AG20443 (cell line): Measurements from ENCODE around the gene KLK15.
"Not testable (repeated sequence)": the region's sequence is repeated elsewhere in the genome, so short reads cannot be mapped to it uniquely, and the experiment has no call there.

ENCODE experiments used
- DNase-seq: peaks from one replicate; pipeline ENCODE4 v3.0.0; 2012; ENCODE audit warnings: low spot score, mixed read lengths

KLK15 gene

GRCh38 chr19:50821248-50821612 is 12.1 kb downstream of the KLK15 start:
- DNase-seq, result no peak

- DNase-seq, result no peak
Observed at GRCh38 chr19:50820549-50821247, 12.7 kb downstream of the KLK15 start.

DNA sequence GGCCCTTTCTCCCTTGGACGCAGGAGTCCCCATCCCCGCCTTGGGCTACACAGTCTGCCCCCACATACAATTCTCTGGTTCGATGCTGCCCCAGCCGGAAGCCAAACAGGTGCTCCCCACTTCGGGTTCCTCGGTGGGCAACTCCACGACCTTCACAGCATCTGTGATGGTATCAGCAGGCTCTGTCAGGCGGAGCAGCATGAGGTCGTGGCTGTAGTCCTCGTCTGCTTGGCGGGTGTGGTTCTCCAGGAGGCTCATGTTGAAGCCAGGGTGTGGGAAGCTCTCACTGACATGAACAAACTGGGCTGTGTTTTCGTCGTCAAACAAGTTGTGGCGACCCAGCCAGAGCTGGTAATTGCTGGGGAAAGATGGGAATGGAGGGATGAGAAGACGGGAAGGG is 13.3 kb downstream of the KLK15 start:
- DNase-seq, result no peak

GRCh38 chr19:50819636-50820035 is 13.7 kb downstream of the KLK15 start:
- no peak for DNase-seq

DNA sequence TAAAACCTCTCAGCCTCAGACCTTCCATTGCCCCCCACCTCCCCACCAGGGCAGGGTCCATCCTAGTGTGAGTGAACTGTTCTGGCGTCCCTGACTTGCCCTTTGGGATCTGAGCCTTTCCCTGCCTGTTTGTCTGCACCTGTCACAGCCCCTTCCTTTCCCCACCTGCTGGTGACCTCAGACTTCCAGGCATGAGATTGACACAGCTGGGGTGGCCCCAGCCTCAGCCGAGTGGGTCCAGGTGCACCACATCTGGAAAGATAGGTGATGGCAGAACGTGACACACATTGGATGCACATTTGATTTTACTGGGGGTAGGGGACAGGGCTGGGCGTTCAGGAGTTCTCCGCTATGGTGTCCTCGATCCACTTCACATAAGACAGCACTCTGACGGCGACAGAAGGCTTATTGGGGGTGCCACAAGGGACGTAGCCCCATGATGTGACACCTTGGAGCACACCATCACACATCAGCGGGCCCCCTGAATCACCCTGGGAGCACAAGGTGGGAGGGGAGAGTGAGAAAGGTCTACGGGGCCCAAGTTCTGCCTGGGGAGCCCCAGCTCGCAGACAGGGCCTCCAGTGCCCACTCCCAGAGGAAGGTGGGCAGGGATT is 14.4 kb downstream of the KLK15 start:
- DNase-seq, result no peak

DNA sequence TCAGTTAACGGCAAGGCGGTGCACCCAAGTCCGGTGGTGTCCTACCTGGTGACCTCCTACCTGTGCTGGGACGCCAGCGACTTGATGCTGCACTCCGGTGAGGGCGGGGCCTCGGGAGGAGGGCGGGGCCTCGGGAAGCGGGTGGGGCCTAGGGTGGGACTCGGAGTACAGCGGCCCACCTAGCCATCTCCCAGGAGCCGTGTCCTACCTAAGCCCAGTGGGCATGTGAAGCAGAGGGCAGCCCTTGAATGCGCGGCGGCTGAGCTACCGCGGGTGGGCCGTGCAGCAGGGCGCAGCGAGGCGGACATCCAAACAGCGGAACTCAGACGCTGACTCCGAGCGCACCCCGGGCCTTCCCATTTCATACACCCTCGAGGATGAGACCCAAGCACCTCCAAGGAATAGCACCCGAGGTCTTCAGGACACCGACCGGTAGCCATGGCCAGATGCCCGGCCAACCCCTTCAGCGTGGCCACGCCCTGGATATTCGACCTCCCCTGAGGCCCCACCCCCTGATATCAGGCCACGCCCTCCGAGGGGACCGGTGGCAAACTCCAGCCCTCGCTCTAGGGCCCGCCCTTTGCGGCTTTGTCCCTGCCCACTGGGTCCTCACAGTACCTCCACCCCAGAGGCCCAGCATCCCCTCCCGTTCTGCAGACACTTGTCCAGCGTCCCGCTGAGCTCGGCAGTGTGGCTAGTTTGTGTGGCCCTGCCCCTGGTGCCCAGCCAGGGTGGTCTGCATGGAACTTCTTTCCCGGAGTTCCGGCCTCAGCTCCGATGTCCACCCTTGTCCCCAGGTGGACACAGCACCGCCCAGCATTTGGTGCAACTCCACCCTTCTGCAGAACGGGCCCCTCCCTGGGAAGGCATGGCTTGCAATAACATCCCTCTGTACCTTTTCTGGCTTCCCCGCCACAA is 15.2 kb downstream of the KLK15 start:
- DNase-seq, result peak; percentile 67

GRCh38 chr19:50815439-50815838 is 17.9 kb downstream of the KLK15 start:
- no peak for DNase-seq

DNA sequence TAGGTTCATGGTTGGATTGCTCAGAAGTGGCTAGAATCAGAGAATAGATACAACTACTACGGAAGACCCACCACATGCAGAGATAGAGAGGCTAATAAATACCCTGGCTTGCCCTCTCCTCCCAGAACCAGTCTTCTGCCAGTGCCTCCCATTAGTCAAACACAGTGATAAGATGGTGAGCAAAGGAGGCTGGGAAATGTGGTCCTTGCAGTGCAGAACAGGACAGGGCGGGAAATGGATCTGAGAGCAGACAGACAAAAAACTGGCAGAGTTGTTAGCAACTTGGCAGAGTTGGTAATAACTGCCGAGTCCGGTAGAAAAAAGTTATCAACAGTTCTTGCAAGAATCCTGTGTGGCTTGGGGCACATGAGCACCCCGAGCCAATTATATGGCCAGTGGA is 18.5 kb downstream of the KLK15 start:
- DNase-seq, result no peak

- DNase-seq, result no peak
Observed at GRCh38 chr19:50812474-50812873, 20.9 kb downstream of the KLK15 start.

DNA sequence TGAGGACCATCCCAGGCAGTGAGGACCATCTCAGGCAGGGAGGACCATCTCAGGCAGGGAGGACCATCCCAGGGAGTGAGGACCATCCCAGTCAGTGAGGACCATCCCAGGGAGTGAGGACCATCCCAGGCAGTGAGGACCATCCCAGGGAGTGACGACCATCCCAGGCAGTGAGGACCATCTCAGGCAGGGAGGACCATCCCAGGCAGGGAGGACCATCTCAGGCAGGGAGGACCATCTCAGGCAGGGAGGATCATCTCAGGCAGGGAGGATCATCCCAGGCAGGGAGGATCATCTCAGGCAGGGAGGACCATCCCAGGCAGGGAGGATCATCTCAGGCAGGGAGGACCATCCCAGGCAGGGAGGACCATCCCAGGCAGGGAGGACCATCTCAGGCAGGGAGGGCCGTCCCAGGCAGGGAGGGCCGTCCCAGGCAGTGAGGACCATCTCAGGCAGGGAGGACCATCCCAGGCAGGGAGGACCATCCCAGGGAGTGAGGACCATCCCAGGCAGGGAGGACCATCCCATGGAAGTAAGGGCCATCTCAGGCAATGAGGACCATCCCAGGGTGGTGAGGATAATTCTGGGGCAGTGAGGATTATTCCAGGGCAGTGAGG is 21.6 kb downstream of the KLK15 start:
- DNase-seq, result not testable (repeated sequence)

- no peak for DNase-seq
Observed at GRCh38 chr19:50808856-50809255, 24.5 kb downstream of the KLK15 start.

DNA sequence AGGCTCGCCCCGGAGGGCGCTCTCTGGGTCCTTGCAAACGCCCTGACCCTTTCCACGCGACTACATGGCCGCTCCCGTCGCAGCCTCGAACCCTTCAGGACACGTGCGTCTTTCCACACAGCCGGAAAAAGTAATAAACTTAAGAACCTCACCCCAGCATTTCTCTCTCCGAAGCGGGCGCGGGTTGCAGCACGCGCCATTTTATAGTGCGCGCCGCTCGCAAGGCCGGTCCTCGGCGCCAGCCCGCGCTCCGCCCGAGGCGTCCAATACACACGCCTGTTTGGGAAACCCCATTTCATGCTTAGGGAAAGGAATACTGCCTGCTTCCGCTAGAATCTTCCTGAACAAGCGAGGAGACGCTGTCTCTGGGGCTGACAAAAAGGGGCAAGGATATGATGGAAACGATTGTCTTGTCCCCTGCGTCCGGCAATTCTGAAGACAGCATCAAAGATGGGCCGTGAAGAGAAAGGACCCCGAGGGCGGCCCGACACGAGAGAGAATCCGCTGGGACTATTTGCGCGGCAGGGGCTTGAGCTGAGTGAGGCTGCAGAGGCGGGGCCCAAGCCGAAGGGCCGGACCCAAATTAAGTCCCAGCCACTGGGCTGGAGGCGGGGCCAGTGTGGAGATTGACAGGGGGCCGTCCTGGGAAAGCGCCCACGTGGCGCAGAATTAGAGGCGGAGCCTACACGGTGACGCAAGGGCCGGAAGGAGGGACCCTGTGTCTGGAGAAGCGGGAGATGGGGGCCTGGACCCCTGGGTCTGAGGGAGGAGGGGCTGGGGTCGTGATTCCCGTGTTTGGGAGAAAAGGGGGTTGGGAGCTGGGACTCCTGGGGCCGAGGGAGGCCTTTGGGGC is 28.7 kb downstream of the KLK15 start:
- peak; percentile 99 for DNase-seq

DNA sequence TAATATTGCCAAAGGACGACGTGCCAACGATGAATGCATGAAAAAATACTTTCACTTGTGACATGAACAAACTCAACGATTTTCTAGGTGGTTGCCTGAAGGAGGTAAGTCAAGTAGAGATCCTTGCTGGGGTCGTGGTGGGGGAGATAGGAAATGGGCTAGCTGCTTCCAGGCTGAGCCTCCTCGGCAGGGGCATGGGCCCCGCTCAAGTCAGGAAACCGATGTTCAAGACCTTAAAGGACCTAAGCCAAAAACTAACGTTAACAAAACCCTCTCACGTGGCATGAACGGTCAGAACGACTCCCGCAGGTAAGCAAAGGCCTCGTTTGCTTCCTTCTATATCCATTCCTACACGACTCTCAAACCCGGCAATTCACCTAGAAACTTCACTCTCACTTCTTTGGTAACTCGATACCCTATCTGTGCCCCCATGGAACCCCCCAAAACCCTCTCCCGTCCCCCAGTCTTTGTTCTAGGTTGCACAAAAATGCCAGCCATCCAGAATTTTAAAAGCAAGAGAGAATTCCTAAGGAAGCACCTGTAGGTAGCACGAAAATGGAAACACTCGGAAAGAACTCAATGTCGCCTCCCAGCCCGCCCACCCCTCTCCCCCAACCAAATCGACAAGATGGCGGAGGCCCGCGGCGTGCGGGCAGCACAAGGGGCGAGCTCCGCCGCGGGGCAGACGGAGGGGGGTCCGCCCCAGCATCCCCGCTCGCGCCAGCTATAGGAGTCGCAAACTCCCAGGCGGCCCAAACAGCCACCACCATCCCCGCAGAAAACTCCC is 29.5 kb downstream of the KLK15 start:
- peak; percentile 39 for DNase-seq

GRCh38 chr19:50801107-50801506 is 32.3 kb downstream of the KLK15 start:
- DNase-seq, result no peak

- DNase-seq, result no peak
Observed at GRCh38 chr19:50799547-50799851, 33.9 kb downstream of the KLK15 start.

- DNase-seq, result no peak
Observed at GRCh38 chr19:50798659-50799546, 34.5 kb downstream of the KLK15 start.

- DNase-seq, result no peak
Observed at GRCh38 chr19:50797781-50798658, 35.4 kb downstream of the KLK15 start.

GRCh38 chr19:50797429-50797780 is 36.0 kb downstream of the KLK15 start:
- no peak for DNase-seq
